K562 (cell line): ENCODE data around the gene TMC1. TPM values are rescaled to one million over a fixed set of nuclear protein-coding genes. Genes with fewer than 3 reads are reported as not detected.

Source experiments
- ATAC-seq: fragments of 200-7000 bp; cut with Tn5 transposase; 3 replicates; pipeline ENCODE4 v1.9.1; 2020; ENCODE audit warnings: moderate library complexity
- BruUV-seq: library from RNA; stranded (reverse); fragments of 400-500 nt; replicated peaks from 2 replicates; lab custom pipeline; 2021; lab: Mats Ljungman, UMichigan
- CTCF ChIA-PET: fragments of 300-600 bp; formaldehyde crosslinking; extraction: SDS; loops from one replicate; lab custom pipeline; 2021; ENCODE audit warnings: low intra/inter-chr PET ratio; lab: Yijun Ruan, JAX
- POLR2A ChIA-PET: fragments of 300-600, 350-650 bp; sonication (Branson Sonifier 250); formaldehyde crosslinking; extraction: SDS; loops from one replicate; lab custom pipeline; 2021; ENCODE audit warnings: antibody characterized with exemption, inconsistent platforms; lab: Yijun Ruan, JAX
- DNase-seq, 4 experiments: peaks; one replicate each; pipeline versions ENCODE4 v3.0.0 to v3.0.0-alpha.2; 2011 to 2018; ENCODE audit warnings: low spot score in 3 of 4, mixed read lengths in 3 of 4; ENCODE audit errors: extremely low read depth in 1 of 4
- FAIRE-seq: peaks from 2 replicates; lab custom pipeline; 2011; peaks lifted over from hg19 to GRCh38; lab: Jason Lieb, UNC
- H2AFZ ChIP-seq: 2 replicates; pipeline ENCODE4 v1.6.0; 2011; ENCODE audit warnings: low read depth, low read length, control low read depth, inconsistent platforms
- H3K27ac ChIP-seq: fragments of 200-600 bp; 3 replicates; pipeline ENCODE4 v1.8.0; 2011; ENCODE audit warnings: low read depth, mild to moderate bottlenecking, control low read depth, inconsistent platforms, low read length, moderate library complexity, mixed read lengths; ENCODE audit errors: extremely low read depth
- H3K27me3 ChIP-seq, 2 experiments: fragments of 300-600 bp in 1 of 2; 2 replicates in 1 of 2; 3 replicates in 1 of 2; pipeline versions ENCODE4 v1.6.0 to v1.8.0; 2011; ENCODE audit warnings: inconsistent platforms in 2 of 2, low read length in 2 of 2, mild to moderate bottlenecking in 1 of 2, mixed read lengths in 1 of 2, moderate library complexity in 1 of 2; ENCODE audit not compliant: control insufficient read depth in 2 of 2, insufficient read depth in 2 of 2
- H3K36me3 ChIP-seq: fragments of 300-600 bp; 3 replicates; pipeline ENCODE4 v1.8.0; 2011; ENCODE audit warnings: mild to moderate bottlenecking, low read length, inconsistent platforms; ENCODE audit not compliant: control insufficient read depth, insufficient read depth
- H3K4me1 ChIP-seq, 2 experiments: fragments of 200-600 bp in 1 of 2; replicated peaks in 1 of 2; 2 replicates in 1 of 2; 3 replicates in 1 of 2; pipeline versions ENCODE4 v1.5.1 to v1.8.0; 2011; ENCODE audit warnings: inconsistent platforms in 2 of 2, low read length in 2 of 2, mild to moderate bottlenecking in 1 of 2, mixed read lengths in 1 of 2, moderate library complexity in 1 of 2; ENCODE audit not compliant: control insufficient read depth in 2 of 2, insufficient read depth in 2 of 2
- H3K4me2 ChIP-seq: 2 replicates; pipeline ENCODE4 v1.6.1; 2011; ENCODE audit warnings: low read length, control low read depth, inconsistent platforms, mixed read lengths; ENCODE audit not compliant: insufficient read depth
- H3K4me3 ChIP-seq: fragments of 200-600 bp; sonication (generic), shearing (Covaris generic); 2 replicates; pipeline ENCODE4 v1.5.1; 2016; ENCODE audit warnings: control low read depth, inconsistent platforms
- H3K79me2 ChIP-seq: fragments of 200-600 bp; 3 replicates; pipeline ENCODE4 v1.8.0; 2011; ENCODE audit warnings: low read length, inconsistent platforms; ENCODE audit not compliant: control insufficient read depth, insufficient read depth
- H3K9ac ChIP-seq, 2 experiments: 2 replicates each; pipeline versions ENCODE4 v1.6.0 to v1.6.1; 2011; ENCODE audit warnings: low read depth in 2 of 2, low read length in 2 of 2, control low read depth in 1 of 2, inconsistent platforms in 1 of 2, mild to moderate bottlenecking in 1 of 2, mixed read lengths in 1 of 2; ENCODE audit not compliant: insufficient read depth in 1 of 2
- H3K9me1 ChIP-seq: one replicate; pipeline ENCODE4 v1.6.0; 2011; ENCODE audit warnings: inconsistent platforms, mild to moderate bottlenecking, low read length, moderate library complexity; ENCODE audit not compliant: control insufficient read depth, insufficient read depth
- H3K9me3 ChIP-seq: replicated peaks from 2 replicates; pipeline ENCODE4 v1.5.1; 2011; ENCODE audit warnings: low read depth, low read length, inconsistent platforms; ENCODE audit not compliant: control insufficient read depth, insufficient read depth
- H4K20me1 ChIP-seq: replicated peaks from 2 replicates; pipeline ENCODE4 v1.6.1; 2011; ENCODE audit warnings: low read length, inconsistent platforms, mixed read lengths; ENCODE audit not compliant: control insufficient read depth, insufficient read depth
- CBX5 ChIP-seq: IDR thresholded peaks from 2 replicates; pipeline ENCODE4 v1.6.1; 2014; ENCODE audit warnings: low read depth, borderline replicate concordance
- E2F3 ChIP-seq: fragments of 250-450 bp; sonication (Bioruptor Pico); IDR thresholded peaks from 2 replicates; pipeline ENCODE4 v1.4.0; 2020; ENCODE audit warnings: mild to moderate bottlenecking
- KAT2B ChIP-seq: IDR thresholded peaks from one replicate; pipeline ENCODE4 v1.6.1; 2012; ENCODE audit warnings: low read depth, mild to moderate bottlenecking, control low read depth, inconsistent platforms, low read length, moderate library complexity
- KDM4B ChIP-seq, 2 experiments: fragments of 450-650 bp in 1 of 2; sonication (generic) in 1 of 2; IDR thresholded peaks; 2 replicates each; pipeline ENCODE4 v1.6.1; 2016 to 2017; ENCODE audit warnings: borderline replicate concordance in 2 of 2, antibody characterized with exemption in 1 of 2, low read depth in 1 of 2, mild to moderate bottlenecking in 1 of 2
- LCOR ChIP-seq: sonication (generic); formaldehyde crosslinking; IDR thresholded peaks from 2 replicates; pipeline ENCODE4 v1.8.0; 2022; ENCODE audit warnings: mild to moderate bottlenecking, missing genetic modification reagents
- NCOA6 ChIP-seq: fragments of 450-650 bp; IDR thresholded peaks from 2 replicates; pipeline ENCODE4 v1.6.1; 2017; ENCODE audit warnings: mild to moderate bottlenecking
- NFE2 ChIP-seq: IDR thresholded peaks from 2 replicates; pipeline ENCODE4 v1.6.1; 2014; ENCODE audit warnings: antibody characterized with exemption, low read depth
- ZNF23 ChIP-seq: fragments of 250-450 bp; sonication (Bioruptor Pico); IDR thresholded peaks from 2 replicates; pipeline ENCODE4 v1.4.0; 2020; ENCODE audit warnings: mild to moderate bottlenecking
- ZNF408 ChIP-seq: fragments of 250-450 bp; sonication (Bioruptor Pico); IDR thresholded peaks from 2 replicates; pipeline ENCODE4 v1.4.0; 2020; ENCODE audit warnings: low read depth, mild to moderate bottlenecking, moderate library complexity
- ZNF766 ChIP-seq: fragments of 200-800 bp; sonication (Bioruptor generic); conservative IDR thresholded peaks from 2 replicates; pipeline ENCODE4 v1.6.1; 2016; ENCODE audit warnings: missing genetic modification characterization, missing compliant biosample characterization
- WGBS: fragments of 100-300 bp; shearing (Covaris generic); methylation state at CpG from one replicate; pipeline ENCODE4 v1.1.6; 2016; ENCODE audit warnings: low coverage, mixed read lengths; ENCODE audit not compliant: insufficient coverage; ENCODE audit errors: missing lambda C conversion rate; 5-methylcytosine and 5-hydroxymethylcytosine counted together
- in situ Hi-C: fragments of 300-500 bp; cut with MboI; formaldehyde crosslinking; loops from 4 replicates; pipeline ENCODE4 v1.15.0; 2018; ENCODE audit warnings: inconsistent platforms, mixed read lengths
- intact Hi-C: fragments of 100-400 bp; cut with micrococcal nuclease; formaldehyde crosslinking; loops from 2 replicates; pipeline ENCODE4 v1.14.2; 2022
- polyA plus RNA-seq, 8 experiments: library from polyadenylated mRNA; depleted of rRNA in 4 of 8; stranded (reverse) in 5 of 8; unstranded in 3 of 8; fragments of >200 nt; fragmentation: Nextera tagmentation in 2 of 8; fragmentation: Illumina TruSeq in 1 of 8; extraction: Ambion mirVana in 2 of 8; extraction: Trizol in 1 of 8; gene quantifications; 2 replicates each; pipeline versions ENCODE4 v1.2.1 to v1.2.3, GENCODE V29; 2011 to 2014; ENCODE audit warnings: inconsistent platforms in 1 of 8, missing spikeins in 1 of 8
- total RNA-seq, 7 experiments: library from RNA; depleted of rRNA in 6 of 7; stranded (reverse); fragments of >200 nt in 6 of 7; fragmentation: Illumina TruSeq in 2 of 7; extraction: Trizol in 2 of 7; gene quantifications; 2 replicates each; pipeline versions ENCODE4 v1.2.1 to v1.2.3, GENCODE V29; 2011 to 2021; ENCODE audit warnings: low replicate concordance in 1 of 7
- TF ChIP-seq, protein P1 (sequence below): fragments of 250-450 bp; sonication (Bioruptor Pico); IDR thresholded peaks from 2 replicates; pipeline ENCODE4 v1.4.0; 2020; ENCODE audit warnings: mild to moderate bottlenecking, moderate library complexity

The TMC1 gene
- total and polyA plus RNA-seq, 9 of the 15 experiments (the other 6 are each of a cell fraction or from before 2014, with no cell fraction given), result 0.10 to 0.15 TPM; not detected in 7

DNA sequence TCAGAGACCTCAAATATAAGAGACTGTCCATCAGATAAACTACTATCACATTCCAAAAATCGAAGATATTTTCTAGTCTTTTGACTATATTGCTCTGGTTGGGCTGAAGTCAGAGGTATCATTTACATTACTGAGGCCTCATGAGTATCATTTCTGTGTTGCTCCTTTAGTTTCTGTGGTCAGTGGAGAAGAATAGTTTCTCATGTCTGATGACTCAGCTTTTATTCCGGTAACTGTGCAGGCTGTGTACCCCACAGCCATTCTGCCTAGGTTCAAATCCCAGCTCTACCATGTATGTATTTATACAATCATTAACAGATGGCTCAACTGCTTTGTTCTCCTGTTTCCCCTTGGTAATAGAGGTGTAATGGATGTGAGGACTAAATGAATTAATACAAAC is 252.2 kb downstream of the TMC1 start (continued):
- TF ChIP-seq LCOR (CRISPR knock-in tag) (no peak), NCOA6 (no peak)

DNA sequence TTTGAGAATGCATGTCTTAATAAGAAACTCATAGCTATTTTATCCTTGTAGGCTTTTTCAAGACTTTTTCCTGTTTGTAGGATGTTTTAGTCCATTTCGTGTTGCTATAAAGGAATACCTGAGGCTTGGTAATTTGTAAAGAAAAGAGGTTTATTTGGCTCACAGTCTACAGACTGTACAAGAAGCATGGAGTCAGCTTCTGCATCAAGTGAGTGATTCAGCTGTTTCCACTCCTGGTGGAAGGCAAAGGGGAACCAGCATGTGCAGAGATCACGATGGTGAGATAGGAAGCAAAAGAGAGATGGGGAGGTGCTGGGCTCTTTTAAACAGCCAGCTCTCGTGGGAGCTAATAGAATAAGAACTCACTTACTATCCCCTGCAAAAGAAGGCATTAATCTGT is 254.2 kb downstream of the TMC1 start:
- H3K36me3 ChIP-seq, result no peaks in the 10 kb centered on the region
- no peaks in the 10 kb centered on the region for H3K9me1 ChIP-seq
- in situ Hi-C loops, result no loop called here
- ChIA-PET CTCF (no interaction called here), POLR2A (no interaction called here)
- H3K4me3 ChIP-seq, result no peak overlapping the region
- FAIRE-seq (no peak), DNase-seq (peak in 1 of 4 experiments; percentile 1), ATAC-seq (no peak)
- H4K20me1 ChIP-seq, result no peaks in the 10 kb centered on the region
- H3K4me2 ChIP-seq, result no peak overlapping the region
- whole genome bisulfite sequencing, result 0% methylated on average over 3 of the region's 3 CpGs
- no TSS peak for BruUV-seq
- H3K79me2 ChIP-seq, result no peaks in the 10 kb centered on the region
- no peak overlapping the region for H2AFZ ChIP-seq
- no peaks in the 10 kb centered on the region for H3K9me3 ChIP-seq
- intact Hi-C loops, result no loop called here
- H3K27ac ChIP-seq, result no peak overlapping the region
- peak; percentile 95 for TF ChIP-seq ZNF766
- no peak for TF ChIP-seq E2F3 (CRISPR knock-in tag)
- TF ChIP-seq NFE2, result peak; percentile 64
- no peak overlapping the region for H3K9ac ChIP-seq
- H3K4me1 ChIP-seq, result no peaks in the 10 kb centered on the region
- no peaks in the 10 kb centered on the region; a peak in 1 of 5 replicates for H3K27me3 ChIP-seq

DNA sequence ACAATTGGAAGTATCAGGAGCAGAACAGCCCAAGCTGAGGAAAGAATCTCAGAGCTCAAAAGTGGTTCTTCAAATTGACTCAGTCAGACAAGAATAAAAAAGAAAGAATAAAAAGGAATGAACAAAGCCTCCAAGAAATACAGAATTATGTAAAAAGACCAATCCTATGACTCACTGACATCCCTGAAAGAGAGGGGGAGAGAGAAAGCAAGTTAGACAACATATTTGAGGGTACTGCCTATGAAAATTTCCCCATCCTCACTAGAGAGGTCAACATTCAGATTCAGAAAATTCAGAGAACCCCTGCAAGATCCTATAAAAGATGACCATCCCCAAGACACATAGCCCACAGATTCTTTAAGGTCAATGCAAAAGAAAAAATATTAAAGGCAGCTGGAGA is 258.2 kb downstream of the TMC1 start:
- Histone ChIP-seq H3K79me2 (no peaks in the 10 kb centered on the region), H3K36me3 (no peaks in the 10 kb centered on the region), H3K4me3 (no peak overlapping the region), H3K9ac (no peak overlapping the region), H3K9me3 (no peaks in the 10 kb centered on the region), H3K27ac (no peak overlapping the region), H4K20me1 (no peaks in the 10 kb centered on the region), H3K4me1 (no peaks in the 10 kb centered on the region), H3K4me2 (no peak overlapping the region), H3K9me1 (no peaks in the 10 kb centered on the region), H2AFZ (no peak overlapping the region), H3K27me3 (no peaks in the 10 kb centered on the region; a peak in 1 of 5 replicates)
- POLR2A ChIA-PET, result interaction anchor here (0.6 kb wide), 1 partner anchor 392 kb away, joined by 3 read pairs; no protein-coding TSS in a partner anchor
- no peak for FAIRE-seq
- no peak for DNase-seq
- CTCF ChIA-PET, result interaction anchor here (0.5 kb wide), 1 partner anchor 974 kb away, joined by 3 read pairs; no protein-coding TSS in a partner anchor
- no TSS peak for BruUV-seq
- in situ Hi-C loops, result no loop called here
- intact Hi-C loops, result no loop called here
- TF ChIP-seq ZNF408 (CRISPR knock-in tag) (no peak), KAT2B (no peak), CBX5 (no peak), ZNF23 (CRISPR knock-in tag) (no peak), KDM4B (IDR thresholded peaks at IDR 0.05; ENCODE audit: borderline replicate concordance in 2 of 2, low read depth in 1 of 2) (no peak)
- TF ChIP-seq, protein P1, sequence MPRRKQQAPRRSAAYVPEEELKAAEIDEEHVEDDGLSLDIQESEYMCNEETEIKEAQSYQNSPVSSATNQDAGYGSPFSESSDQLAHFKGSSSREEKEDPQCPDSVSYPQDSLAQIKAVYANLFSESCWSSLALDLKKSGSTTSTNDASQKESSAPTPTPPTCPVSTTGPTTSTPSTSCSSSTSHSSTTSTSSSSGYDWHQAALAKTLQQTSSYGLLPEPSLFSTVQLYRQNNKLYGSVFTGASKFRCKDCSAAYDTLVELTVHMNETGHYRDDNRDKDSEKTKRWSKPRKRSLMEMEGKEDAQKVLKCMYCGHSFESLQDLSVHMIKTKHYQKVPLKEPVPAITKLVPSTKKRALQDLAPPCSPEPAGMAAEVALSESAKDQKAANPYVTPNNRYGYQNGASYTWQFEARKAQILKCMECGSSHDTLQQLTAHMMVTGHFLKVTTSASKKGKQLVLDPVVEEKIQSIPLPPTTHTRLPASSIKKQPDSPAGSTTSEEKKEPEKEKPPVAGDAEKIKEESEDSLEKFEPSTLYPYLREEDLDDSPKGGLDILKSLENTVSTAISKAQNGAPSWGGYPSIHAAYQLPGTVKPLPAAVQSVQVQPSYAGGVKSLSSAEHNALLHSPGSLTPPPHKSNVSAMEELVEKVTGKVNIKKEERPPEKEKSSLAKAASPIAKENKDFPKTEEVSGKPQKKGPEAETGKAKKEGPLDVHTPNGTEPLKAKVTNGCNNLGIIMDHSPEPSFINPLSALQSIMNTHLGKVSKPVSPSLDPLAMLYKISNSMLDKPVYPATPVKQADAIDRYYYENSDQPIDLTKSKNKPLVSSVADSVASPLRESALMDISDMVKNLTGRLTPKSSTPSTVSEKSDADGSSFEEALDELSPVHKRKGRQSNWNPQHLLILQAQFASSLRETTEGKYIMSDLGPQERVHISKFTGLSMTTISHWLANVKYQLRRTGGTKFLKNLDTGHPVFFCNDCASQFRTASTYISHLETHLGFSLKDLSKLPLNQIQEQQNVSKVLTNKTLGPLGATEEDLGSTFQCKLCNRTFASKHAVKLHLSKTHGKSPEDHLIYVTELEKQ, result no peak
- no peak for ATAC-seq
